ENCODE results near the gene AQP7. TPM values are rescaled to one million over a fixed set of nuclear protein-coding genes. Genes with fewer than 3 reads are reported as not detected.

Gene AQP7
- total and polyA plus RNA-seq, 4 donors, result 0.74 to 3.9 (median 1.5) TPM

DNA sequence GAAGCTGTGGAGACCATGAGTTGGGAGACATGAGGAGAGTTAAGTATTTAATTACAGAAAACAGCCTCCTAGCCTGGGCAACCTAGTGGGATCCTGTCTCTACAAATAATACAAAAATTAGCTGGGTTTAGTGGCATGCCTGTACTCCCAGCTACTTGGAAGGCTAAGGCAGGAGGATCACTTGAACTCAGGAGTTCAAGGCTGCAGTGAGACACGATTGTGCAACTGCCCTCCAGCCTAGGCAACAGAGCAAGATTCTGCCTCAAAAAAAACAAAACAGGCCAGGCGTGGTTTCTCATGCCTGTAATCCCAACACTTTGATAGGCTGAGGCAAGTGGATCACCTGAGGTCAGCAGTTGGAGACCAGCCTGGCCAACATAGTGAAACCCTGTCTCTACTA is 52.6 kb downstream of the AQP7 start:
- peak overlapping the region; percentile 24 to 67 for H3K27ac ChIP-seq (ENCODE audit: low read depth in 1 of 2, low read length in 1 of 2)
- 72 to 88% methylated on average over 2 of the region's 2 CpGs for WGBS, 2 donors
- H3K9ac ChIP-seq (ENCODE audit: insufficient read depth in 1 of 2, low read length in 2 of 2), result no peak overlapping the region
- TF ChIP-seq, protein P1, sequence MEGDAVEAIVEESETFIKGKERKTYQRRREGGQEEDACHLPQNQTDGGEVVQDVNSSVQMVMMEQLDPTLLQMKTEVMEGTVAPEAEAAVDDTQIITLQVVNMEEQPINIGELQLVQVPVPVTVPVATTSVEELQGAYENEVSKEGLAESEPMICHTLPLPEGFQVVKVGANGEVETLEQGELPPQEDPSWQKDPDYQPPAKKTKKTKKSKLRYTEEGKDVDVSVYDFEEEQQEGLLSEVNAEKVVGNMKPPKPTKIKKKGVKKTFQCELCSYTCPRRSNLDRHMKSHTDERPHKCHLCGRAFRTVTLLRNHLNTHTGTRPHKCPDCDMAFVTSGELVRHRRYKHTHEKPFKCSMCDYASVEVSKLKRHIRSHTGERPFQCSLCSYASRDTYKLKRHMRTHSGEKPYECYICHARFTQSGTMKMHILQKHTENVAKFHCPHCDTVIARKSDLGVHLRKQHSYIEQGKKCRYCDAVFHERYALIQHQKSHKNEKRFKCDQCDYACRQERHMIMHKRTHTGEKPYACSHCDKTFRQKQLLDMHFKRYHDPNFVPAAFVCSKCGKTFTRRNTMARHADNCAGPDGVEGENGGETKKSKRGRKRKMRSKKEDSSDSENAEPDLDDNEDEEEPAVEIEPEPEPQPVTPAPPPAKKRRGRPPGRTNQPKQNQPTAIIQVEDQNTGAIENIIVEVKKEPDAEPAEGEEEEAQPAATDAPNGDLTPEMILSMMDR (IDR thresholded peaks at IDR 0.05; ENCODE audit: control extremely low read depth, extremely low read depth), result no peak
- no peak for DNase-seq
- H3K36me3 ChIP-seq (ENCODE audit: control insufficient read depth in 4 of 4, insufficient read depth in 4 of 4, low read length in 4 of 4), result peaks cover 29 to 33% (median 31%) of the 10 kb centered on the region in 4 donors
- H3K27me3 ChIP-seq (ENCODE audit: control insufficient read depth in 3 of 3, insufficient read depth in 3 of 3, low read length in 2 of 3), result no peaks in the 10 kb centered on the region
- H3K9me3 ChIP-seq (ENCODE audit: control insufficient read depth in 4 of 4, insufficient read depth in 3 of 4, low read length in 3 of 4), result no peaks in the 10 kb centered on the region
- H3K4me3 ChIP-seq, result no peak overlapping the region
- H3K4me1 ChIP-seq (ENCODE audit: control insufficient read depth in 5 of 5, insufficient read depth in 5 of 5, low read length in 5 of 5), result peaks cover 0 to 4% (median 0%) of the 10 kb centered on the region in 5 donors
- ATAC-seq (ENCODE audit: insufficient read depth, low FRiP score), result no peak

DNA sequence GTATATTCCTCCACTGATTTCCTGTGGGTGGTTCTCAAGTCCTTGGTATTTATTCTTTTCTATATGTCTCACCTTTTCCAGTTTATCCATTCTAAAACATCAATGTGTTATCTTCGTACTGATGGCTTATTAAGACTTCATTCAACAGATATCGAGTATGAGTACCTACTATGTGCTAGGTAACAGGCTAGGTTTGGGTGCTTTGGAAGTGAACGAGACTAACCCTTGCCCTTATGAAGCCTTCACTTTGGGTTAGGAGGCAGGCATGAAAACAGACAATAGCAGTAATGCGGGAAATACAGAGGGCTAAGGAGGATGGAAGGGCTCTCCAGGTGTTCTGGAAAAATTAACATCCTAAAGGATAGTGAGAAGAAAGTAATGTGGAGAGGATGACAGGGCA is 53.4 kb downstream of the AQP7 start:
- WGBS, 2 donors, result 97 to 98% methylated on average over 4 of the region's 4 CpGs
- Histone ChIP-seq H3K9ac (ENCODE audit: insufficient read depth in 1 of 2, low read length in 2 of 2) (no peak overlapping the region), H3K36me3 (ENCODE audit: control insufficient read depth in 4 of 4, insufficient read depth in 4 of 4, low read length in 4 of 4) (peaks cover 27 to 32% (median 29%) of the 10 kb centered on the region in 4 donors), H3K27me3 (ENCODE audit: control insufficient read depth in 3 of 3, insufficient read depth in 3 of 3, low read length in 2 of 3) (no peaks in the 10 kb centered on the region), H3K9me3 (ENCODE audit: control insufficient read depth in 4 of 4, insufficient read depth in 3 of 4, low read length in 3 of 4) (no peaks in the 10 kb centered on the region), H3K4me1 (ENCODE audit: control insufficient read depth in 5 of 5, insufficient read depth in 5 of 5, low read length in 5 of 5) (peaks cover 0 to 4% (median 0%) of the 10 kb centered on the region in 5 donors), H3K27ac (ENCODE audit: low read depth in 1 of 2, low read length in 1 of 2) (no peak overlapping the region), H3K4me3 (no peak overlapping the region)
- no peak for ATAC-seq (ENCODE audit: insufficient read depth, low FRiP score)
- DNase-seq, result no peak
- TF ChIP-seq, protein P1 (IDR thresholded peaks at IDR 0.05; ENCODE audit: control extremely low read depth, extremely low read depth), result no peak

DNA sequence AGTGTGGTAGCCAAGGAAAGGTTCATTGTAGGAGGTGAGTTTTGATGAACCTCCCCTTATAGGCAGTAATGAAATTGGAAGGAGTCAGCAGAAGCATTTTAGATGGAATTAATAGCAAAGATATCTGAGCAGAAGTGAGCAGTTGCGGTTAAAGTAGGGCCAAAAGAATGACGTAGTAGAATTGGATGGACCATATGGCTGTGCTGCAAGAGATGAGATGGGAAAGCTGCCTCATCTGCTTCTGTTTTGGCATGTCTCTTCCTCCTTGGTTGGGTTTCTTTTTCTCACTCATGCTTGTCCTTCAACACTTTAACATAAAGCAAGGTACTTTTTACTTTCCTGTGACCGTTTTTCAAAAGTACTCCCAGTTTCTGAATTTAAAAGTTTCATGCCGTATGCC is 55.8 kb downstream of the AQP7 start:
- Histone ChIP-seq H3K4me1 (ENCODE audit: control insufficient read depth in 5 of 5, insufficient read depth in 5 of 5, low read length in 5 of 5) (peaks cover 0 to 4% (median 0%) of the 10 kb centered on the region in 5 donors), H3K27me3 (ENCODE audit: control insufficient read depth in 3 of 3, insufficient read depth in 3 of 3, low read length in 2 of 3) (no peaks in the 10 kb centered on the region), H3K27ac (ENCODE audit: low read depth in 1 of 2, low read length in 1 of 2) (no peak overlapping the region), H3K36me3 (ENCODE audit: control insufficient read depth in 4 of 4, insufficient read depth in 4 of 4, low read length in 4 of 4) (peaks cover 25 to 44% (median 34%) of the 10 kb centered on the region in 4 donors), H3K9ac (ENCODE audit: insufficient read depth in 1 of 2, low read length in 2 of 2) (no peak overlapping the region), H3K4me3 (no peak overlapping the region), H3K9me3 (ENCODE audit: control insufficient read depth in 4 of 4, insufficient read depth in 3 of 4, low read length in 3 of 4) (no peaks in the 10 kb centered on the region)
- 92 to 95% methylated on average over 4 of the region's 4 CpGs for WGBS, 2 donors
- TF ChIP-seq, protein P1 (IDR thresholded peaks at IDR 0.05; ENCODE audit: control extremely low read depth, extremely low read depth), result no peak
- DNase-seq (no peak), ATAC-seq (ENCODE audit: insufficient read depth, low FRiP score) (no peak)

- Histone ChIP-seq H3K4me3 (no peak overlapping the region), H3K27ac (ENCODE audit: low read depth in 1 of 2, low read length in 1 of 2) (no peak overlapping the region), H3K27me3 (ENCODE audit: control insufficient read depth in 3 of 3, insufficient read depth in 3 of 3, low read length in 2 of 3) (no peaks in the 10 kb centered on the region), H3K9ac (ENCODE audit: insufficient read depth in 1 of 2, low read length in 2 of 2) (no peak overlapping the region), H3K4me1 (ENCODE audit: control insufficient read depth in 5 of 5, insufficient read depth in 5 of 5, low read length in 5 of 5) (no peaks in the 10 kb centered on the region), H3K36me3 (ENCODE audit: control insufficient read depth in 4 of 4, insufficient read depth in 4 of 4, low read length in 4 of 4) (peaks cover 30 to 66% (median 45%) of the 10 kb centered on the region in 4 donors), H3K9me3 (ENCODE audit: control insufficient read depth in 4 of 4, insufficient read depth in 3 of 4, low read length in 3 of 4) (peaks cover 0 to 6% (median 3%) of the 10 kb centered on the region in 4 donors)
- TF ChIP-seq, protein P1 (IDR thresholded peaks at IDR 0.05; ENCODE audit: control extremely low read depth, extremely low read depth), result no peak
- DNase-seq (no peak), ATAC-seq (ENCODE audit: insufficient read depth, low FRiP score) (no peak)
- WGBS, 2 donors, result 81 to 88% methylated on average over 3 of the region's 3 CpGs
These were observed 58.2 kb downstream of the AQP7 start for GRCh38 chr9:33344145-33344544.

Data from lung (tissue), 12 donors.